Measurements from ENCODE around the gene TTC39A. TPM values are rescaled to one million over a fixed set of nuclear protein-coding genes. Genes with fewer than 3 reads are reported as not detected.
A peak's percentile ranks its signal among the peaks of the same experiment; 100 is the strongest.

Gene TTC39A
- total RNA-seq, 1 donor from 2014 or later: 21.3 TPM

- TF ChIP-seq CTCF (conservative IDR thresholded peaks at IDR 0.05; ENCODE audit: low read depth, low read length): no peak
- DNase-seq (ENCODE audit: low read depth): no peak
- H3K4me3 ChIP-seq (ENCODE audit: low read depth, low read length): no peak overlapping the region
Measured at GRCh38 chr1:51247499-51247898, 82.9 kb downstream of the TTC39A start.

GRCh38 chr1:51247022-51247421, 83.3 kb downstream of the TTC39A start:
- TF ChIP-seq CTCF (conservative IDR thresholded peaks at IDR 0.05; ENCODE audit: low read depth, low read length): no peak
- DNase-seq (ENCODE audit: low read depth): no peak
- no peak overlapping the region for H3K4me3 ChIP-seq (ENCODE audit: low read depth, low read length)

DNA sequence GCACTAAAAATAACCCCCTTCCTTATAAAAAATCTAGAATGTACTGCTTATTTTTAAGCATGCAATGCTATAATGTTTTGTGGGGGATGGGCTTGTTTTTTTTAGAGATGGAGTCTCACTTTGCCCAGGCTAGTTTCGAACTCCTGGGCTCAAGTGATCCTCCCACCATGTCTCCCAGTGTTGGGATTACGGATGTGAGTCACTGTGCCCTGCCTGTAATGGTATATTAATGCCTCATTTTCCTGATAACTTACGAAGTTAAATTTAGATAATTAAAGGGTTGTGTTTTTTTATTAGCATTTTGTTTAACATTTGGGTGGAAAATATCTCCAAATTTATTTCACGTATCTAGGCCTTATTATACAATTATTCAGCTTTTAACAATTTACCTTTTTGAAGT, 87.8 kb downstream of the TTC39A start:
- H3K4me3 ChIP-seq (ENCODE audit: low read depth, low read length): no peak overlapping the region
- DNase-seq (ENCODE audit: low read depth): no peak
- TF ChIP-seq CTCF (conservative IDR thresholded peaks at IDR 0.05; ENCODE audit: low read depth, low read length): no peak

GRCh38 chr1:51241119-51241518, 89.2 kb downstream of the TTC39A start:
- DNase-seq (ENCODE audit: low read depth): no peak
- no peak for TF ChIP-seq CTCF (conservative IDR thresholded peaks at IDR 0.05; ENCODE audit: low read depth, low read length)
- H3K4me3 ChIP-seq (ENCODE audit: low read depth, low read length): no peak overlapping the region

DNA sequence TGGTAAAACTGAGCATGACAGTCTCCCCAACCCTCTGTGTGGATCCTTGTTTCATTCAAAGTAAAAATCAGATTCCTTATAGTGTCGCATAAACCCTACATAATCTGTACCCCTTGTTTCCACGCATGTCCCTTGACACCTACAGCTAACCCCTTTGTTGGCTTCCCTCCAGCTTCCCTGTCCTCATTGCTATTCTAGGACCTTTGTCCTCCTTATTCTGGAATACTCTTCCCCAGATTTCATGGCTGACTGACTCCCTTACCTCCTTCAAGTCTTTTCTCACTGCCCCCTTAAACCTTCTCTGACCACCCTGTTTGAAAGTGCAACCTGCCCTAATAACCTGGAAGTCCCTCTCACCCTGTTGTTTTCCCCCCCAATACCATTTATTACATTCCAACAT, 90.3 kb downstream of the TTC39A start:
- H3K4me3 ChIP-seq (ENCODE audit: low read depth, low read length): peak overlapping the region; percentile 21
- no peak for DNase-seq (ENCODE audit: low read depth)
- TF ChIP-seq CTCF (conservative IDR thresholded peaks at IDR 0.05; ENCODE audit: low read depth, low read length): no peak

- peak overlapping the region; percentile 76 for H3K4me3 ChIP-seq (ENCODE audit: low read depth, low read length)
- TF ChIP-seq CTCF (conservative IDR thresholded peaks at IDR 0.05; ENCODE audit: low read depth, low read length): no peak
- peak; percentile 23 for DNase-seq (ENCODE audit: low read depth)
Measured at GRCh38 chr1:51238034-51238403, 92.3 kb downstream of the TTC39A start.

- DNase-seq (ENCODE audit: low read depth): peak; percentile 37
Measured at GRCh38 chr1:51237351-51238033, 92.9 kb downstream of the TTC39A start.

More at GRCh38 chr1:51237351-51238033, 92.9 kb downstream of the TTC39A start:
- H3K4me3 ChIP-seq (ENCODE audit: low read depth, low read length): peak overlapping the region; percentile 76
- TF ChIP-seq CTCF (conservative IDR thresholded peaks at IDR 0.05; ENCODE audit: low read depth, low read length): no peak

Measured in epithelial cell of proximal tubule (primary cell).